Sigmoid colon (tissue), 4 donors: Measurements from ENCODE around the gene WIF1.

Source experiments
- EP300 ChIP-seq, 4 donors: sonication (generic); formaldehyde crosslinking; IDR thresholded peaks; one replicate each; pipeline ENCODE4 v1.6.1; 2017; ENCODE audit warnings: antibody characterized with exemption in 4 of 4
- POLR2A ChIP-seq, 2 donors: fragments of 450-650 bp; IDR thresholded peaks; one replicate each; pipeline ENCODE4 v1.6.1; 2016; ENCODE audit warnings: antibody characterized with exemption in 2 of 2, mild to moderate bottlenecking in 2 of 2, moderate library complexity in 2 of 2
- TF ChIP-seq, protein P1 (sequence below), 4 experiments: fragments of 450-650 bp in 3 of 4; fragments of 200-600 bp in 1 of 4; IDR thresholded peaks; one replicate each; pipeline ENCODE4 v1.5.1; 2016 to 2019; ENCODE audit warnings: antibody characterized with exemption in 4 of 4, mild to moderate bottlenecking in 3 of 4, moderate library complexity in 2 of 4

- TF ChIP-seq EP300 (IDR thresholded peaks at IDR 0.05) (no peak), POLR2A (IDR thresholded peaks at IDR 0.05) (no peak)
- TF ChIP-seq, protein P1, sequence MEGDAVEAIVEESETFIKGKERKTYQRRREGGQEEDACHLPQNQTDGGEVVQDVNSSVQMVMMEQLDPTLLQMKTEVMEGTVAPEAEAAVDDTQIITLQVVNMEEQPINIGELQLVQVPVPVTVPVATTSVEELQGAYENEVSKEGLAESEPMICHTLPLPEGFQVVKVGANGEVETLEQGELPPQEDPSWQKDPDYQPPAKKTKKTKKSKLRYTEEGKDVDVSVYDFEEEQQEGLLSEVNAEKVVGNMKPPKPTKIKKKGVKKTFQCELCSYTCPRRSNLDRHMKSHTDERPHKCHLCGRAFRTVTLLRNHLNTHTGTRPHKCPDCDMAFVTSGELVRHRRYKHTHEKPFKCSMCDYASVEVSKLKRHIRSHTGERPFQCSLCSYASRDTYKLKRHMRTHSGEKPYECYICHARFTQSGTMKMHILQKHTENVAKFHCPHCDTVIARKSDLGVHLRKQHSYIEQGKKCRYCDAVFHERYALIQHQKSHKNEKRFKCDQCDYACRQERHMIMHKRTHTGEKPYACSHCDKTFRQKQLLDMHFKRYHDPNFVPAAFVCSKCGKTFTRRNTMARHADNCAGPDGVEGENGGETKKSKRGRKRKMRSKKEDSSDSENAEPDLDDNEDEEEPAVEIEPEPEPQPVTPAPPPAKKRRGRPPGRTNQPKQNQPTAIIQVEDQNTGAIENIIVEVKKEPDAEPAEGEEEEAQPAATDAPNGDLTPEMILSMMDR (IDR thresholded peaks at IDR 0.05): no peak
These were observed 38.7 kb downstream of the WIF1 start for GRCh38 chr12:65082406-65082805.
